Kidney tubule cell (primary cell): ENCODE data around the gene EDAR.
A peak's percentile ranks its signal among the peaks of the same experiment; 100 is the strongest.

Experiments used
- DNase-seq: peaks from one replicate; pipeline ENCODE4 v3.0.0-alpha.2; 2018; ENCODE audit warnings: low spot score

Gene EDAR

GRCh38 chr2:108988796-108989713 lies at the start of gene EDAR:
Gene EDAR, minus strand, starts transcription at chr2:108989220. Its CDS starts 58,206 bp downstream, at chr2:108931014.
- peak; percentile 89 for DNase-seq

GRCh38 chr2:109033171-109033570 lies 44.2 kb upstream of the EDAR start:
- no peak for DNase-seq

GRCh38 chr2:109032229-109032820 lies 43.3 kb upstream of the EDAR start:
- no peak for DNase-seq

- DNase-seq, result peak; percentile 35
Observed at GRCh38 chr2:109031476-109032228, 42.6 kb upstream of the EDAR start.

GRCh38 chr2:109030870-109031475 lies 42.0 kb upstream of the EDAR start:
- no peak for DNase-seq

GRCh38 chr2:109029490-109030201 lies 40.6 kb upstream of the EDAR start:
- no peak for DNase-seq

- no peak for DNase-seq
Observed at GRCh38 chr2:109028738-109029489, 39.9 kb upstream of the EDAR start.

GRCh38 chr2:109028277-109028676 lies 39.3 kb upstream of the EDAR start:
- no peak for DNase-seq

- no peak for DNase-seq
Observed at GRCh38 chr2:109027702-109028101, 38.7 kb upstream of the EDAR start.

GRCh38 chr2:109024477-109024876 lies 35.5 kb upstream of the EDAR start:
- no peak for DNase-seq

GRCh38 chr2:109021895-109022300 lies 32.9 kb upstream of the EDAR start:
- DNase-seq, result no peak

- DNase-seq, result no peak
Observed at GRCh38 chr2:109020217-109020637, 31.2 kb upstream of the EDAR start.

- no peak for DNase-seq
Observed at GRCh38 chr2:109018452-109018851, 29.4 kb upstream of the EDAR start.

- no peak for DNase-seq
Observed at GRCh38 chr2:109017017-109017416, 28.0 kb upstream of the EDAR start.

- no peak for DNase-seq
Observed at GRCh38 chr2:109016376-109016775, 27.4 kb upstream of the EDAR start.

- no peak for DNase-seq
Observed at GRCh38 chr2:109014476-109014875, 25.5 kb upstream of the EDAR start.

- DNase-seq, result no peak
Observed at GRCh38 chr2:109013051-109013450, 24.0 kb upstream of the EDAR start.

- DNase-seq, result no peak
Observed at GRCh38 chr2:109009920-109010610, 21.0 kb upstream of the EDAR start.

GRCh38 chr2:109006971-109007370 lies 18.0 kb upstream of the EDAR start:
- DNase-seq, result no peak

GRCh38 chr2:109005686-109006204 lies 16.7 kb upstream of the EDAR start:
- DNase-seq, result no peak
